H1 (cell line): ENCODE results near the gene PABPC1L. TPM values are rescaled to one million over a fixed set of nuclear protein-coding genes. Genes with fewer than 3 reads are reported as not detected.

ENCODE experiments used
- CTCF ChIA-PET: fragments of 300-600 bp; sonication (Branson Sonifier 250); formaldehyde crosslinking; loops from one replicate; lab custom pipeline; 2021; ENCODE audit not compliant: partially characterized antibody; lab: Charles Lee
- POLR2A ChIA-PET: fragments of 300-600 bp; sonication (Branson Sonifier 250); formaldehyde crosslinking; loops from one replicate; lab custom pipeline; 2021; ENCODE audit warnings: inconsistent platforms; ENCODE audit not compliant: partially characterized antibody; lab: Charles Lee
- DNase-seq, 2 experiments: peaks; one replicate each; pipeline versions ENCODE4 v3.0.0 to v3.0.0-alpha.2; 2010 to 2022; ENCODE audit warnings: low spot score in 2 of 2, low read depth in 1 of 2, mixed read lengths in 1 of 2
- FAIRE-seq: peaks from 2 replicates; lab custom pipeline; 2011; peaks lifted over from hg19 to GRCh38; lab: Jason Lieb, UNC
- H2AFZ ChIP-seq: 2 replicates; pipeline ENCODE4 v1.8.1; 2012; ENCODE audit warnings: low read length, inconsistent platforms
- H2AK5ac ChIP-seq: 2 replicates; pipeline ENCODE4 v1.6.1; 2013; ENCODE audit warnings: low read depth, low read length
- H2BK120ac ChIP-seq: replicated peaks from 2 replicates; pipeline ENCODE3; 2013; ENCODE audit warnings: low read depth, low read length, inconsistent platforms
- H2BK12ac ChIP-seq: 2 replicates; pipeline ENCODE4 v1.6.1; 2013; ENCODE audit warnings: low read depth, low read length
- H2BK15ac ChIP-seq: 2 replicates; pipeline ENCODE4 v1.6.1; 2013; ENCODE audit warnings: low read length
- H2BK20ac ChIP-seq: 2 replicates; pipeline ENCODE4 v1.6.1; 2013; ENCODE audit warnings: low read length
- H2BK5ac ChIP-seq: 2 replicates; pipeline ENCODE4 v1.6.1; 2013; ENCODE audit warnings: low read depth, low read length
- H3K14ac ChIP-seq: 2 replicates; pipeline ENCODE4 v1.6.1; 2013; ENCODE audit warnings: inconsistent platforms; ENCODE audit not compliant: insufficient read length
- H3K18ac ChIP-seq: 2 replicates; pipeline ENCODE4 v1.6.1; 2013; ENCODE audit warnings: low read length; ENCODE audit errors: extremely low read depth
- H3K23ac ChIP-seq: 2 replicates; pipeline ENCODE4 v1.6.1; 2013; ENCODE audit warnings: inconsistent platforms; ENCODE audit not compliant: insufficient read length
- H3K23me2 ChIP-seq: 2 replicates; pipeline ENCODE4 v1.6.1; 2013; ENCODE audit warnings: low read depth, low read length
- H3K27ac ChIP-seq: 2 replicates; pipeline ENCODE4 v1.6.1; 2011; ENCODE audit warnings: low read depth, low read length, inconsistent platforms
- H3K27me3 ChIP-seq, 4 experiments: replicated peaks in 1 of 4; 1 replicate in 1 of 4; 2 replicates in 3 of 4; pipeline versions ENCODE4 v1.6.1 to v1.8.1; 2011 to 2013; ENCODE audit warnings: low read length in 3 of 4, mild to moderate bottlenecking in 3 of 4, inconsistent platforms in 2 of 4, mixed read lengths in 2 of 4, moderate library complexity in 1 of 4; ENCODE audit not compliant: control insufficient read depth in 3 of 4, insufficient read depth in 3 of 4; ENCODE audit errors: extremely low read depth in 1 of 4
- H3K36me3 ChIP-seq, 4 experiments: 2 replicates each; pipeline versions ENCODE4 v1.6.1 to v1.8.1; 2011 to 2013; ENCODE audit warnings: mild to moderate bottlenecking in 4 of 4, low read length in 3 of 4, moderate library complexity in 2 of 4, control low read depth in 1 of 4, inconsistent platforms in 1 of 4; ENCODE audit not compliant: insufficient read depth in 4 of 4, control insufficient read depth in 2 of 4
- H3K4ac ChIP-seq: replicated peaks from 2 replicates; pipeline ENCODE3; 2013; ENCODE audit warnings: low read length, low read depth, mixed read lengths, inconsistent platforms; ENCODE audit not compliant: insufficient read length
- H3K4me1 ChIP-seq, 4 experiments: replicated peaks in 1 of 4; 1 replicate in 1 of 4; 2 replicates in 3 of 4; pipeline versions ENCODE4 v1.6.1 to v1.8.1; 2011 to 2013; ENCODE audit warnings: low read length in 3 of 4, inconsistent platforms in 2 of 4, mixed read lengths in 1 of 4; ENCODE audit not compliant: insufficient read depth in 4 of 4, control insufficient read depth in 3 of 4
- H3K4me2 ChIP-seq, 2 experiments: 2 replicates each; pipeline versions ENCODE4 v1.6.1 to v1.8.1; 2011 to 2013; ENCODE audit warnings: low read depth in 2 of 2, low read length in 2 of 2, control low read depth in 1 of 2, inconsistent platforms in 1 of 2, mild to moderate bottlenecking in 1 of 2; ENCODE audit not compliant: insufficient read depth in 1 of 2
- H3K4me3 ChIP-seq, 4 experiments: fragments of 200-600, 300-600 bp in 1 of 4; sonication (generic), shearing (Covaris generic), sonication (Bioruptor Twin) in 1 of 4; 2 replicates each; pipeline versions ENCODE4 v1.5.1 to v1.8.1; 2011 to 2016; ENCODE audit warnings: low read length in 4 of 4, low read depth in 3 of 4, control low read depth in 2 of 4, inconsistent platforms in 2 of 4, mild to moderate bottlenecking in 2 of 4, mixed read lengths in 1 of 4, moderate library complexity in 1 of 4; ENCODE audit not compliant: insufficient read depth in 2 of 4; ENCODE audit errors: extremely low read depth in 1 of 4
- H3K56ac ChIP-seq: replicated peaks from 2 replicates; pipeline ENCODE3; 2013; ENCODE audit warnings: low read depth, mild to moderate bottlenecking, mixed read lengths, low read length, inconsistent platforms; ENCODE audit not compliant: insufficient read length
- H3K79me1 ChIP-seq: 2 replicates; pipeline ENCODE4 v1.6.1; 2013; ENCODE audit warnings: low read depth, low read length, control low read depth
- H3K79me2 ChIP-seq, 2 experiments: 2 replicates each; pipeline versions ENCODE4 v1.6.1 to v1.8.1; 2012 to 2013; ENCODE audit warnings: low read length in 2 of 2, mild to moderate bottlenecking in 2 of 2, inconsistent platforms in 1 of 2; ENCODE audit not compliant: insufficient read depth in 2 of 2, control insufficient read depth in 1 of 2
- H3K9ac ChIP-seq, 4 experiments: replicated peaks in 1 of 4; 1 replicate in 1 of 4; 2 replicates in 3 of 4; pipeline versions ENCODE4 v1.6.1 to v1.8.1; 2011 to 2013; ENCODE audit warnings: low read depth in 3 of 4, low read length in 3 of 4, control low read depth in 2 of 4, mild to moderate bottlenecking in 2 of 4, moderate library complexity in 2 of 4, inconsistent platforms in 1 of 4; ENCODE audit errors: extremely low read depth in 1 of 4
- H3K9me3 ChIP-seq, 2 experiments: 2 replicates each; pipeline versions ENCODE4 v1.6.1 to v1.8.1; 2012 to 2013; ENCODE audit warnings: mild to moderate bottlenecking in 2 of 2, moderate library complexity in 2 of 2, control low read depth in 1 of 2, inconsistent platforms in 1 of 2, low read depth in 1 of 2, low read length in 1 of 2, mixed read lengths in 1 of 2; ENCODE audit not compliant: insufficient read depth in 2 of 2
- H4K20me1 ChIP-seq, 2 experiments: replicated peaks in 1 of 2; 2 replicates each; pipeline versions ENCODE3 to v1.8.1; 2011 to 2013; ENCODE audit warnings: inconsistent platforms in 2 of 2, low read length in 2 of 2, mild to moderate bottlenecking in 1 of 2; ENCODE audit not compliant: insufficient read depth in 2 of 2, control insufficient read depth in 1 of 2
- H4K5ac ChIP-seq: 2 replicates; pipeline ENCODE4 v1.6.1; 2013; ENCODE audit warnings: low read length, low read depth, mixed read lengths, inconsistent platforms; ENCODE audit not compliant: insufficient read length
- H4K8ac ChIP-seq: 2 replicates; pipeline ENCODE4 v1.8.0; 2013; ENCODE audit warnings: mild to moderate bottlenecking, moderate library complexity, low read length, inconsistent platforms; ENCODE audit not compliant: insufficient read depth; ENCODE audit errors: extremely low read depth
- H4K91ac ChIP-seq: replicated peaks from 2 replicates; pipeline ENCODE3; 2013; ENCODE audit warnings: low read length, mixed read lengths, inconsistent platforms; ENCODE audit not compliant: insufficient read length
- CBX5 ChIP-seq: fragments of 300-800, 300-1000 bp; sonication (generic); IDR thresholded peaks from 2 replicates; pipeline ENCODE4 v1.7.1; 2016; ENCODE audit warnings: antibody characterized with exemption, low read length, low read depth
- HDAC2 ChIP-seq, 2 experiments: fragments of 300-600 bp in 1 of 2; sonication (generic) in 1 of 2; IDR thresholded peaks; 2 replicates each; pipeline ENCODE4 v1.6.1; 2011 to 2012; ENCODE audit warnings: low read depth in 2 of 2, low read length in 2 of 2, mild to moderate bottlenecking in 2 of 2, moderate library complexity in 2 of 2, borderline replicate concordance in 1 of 2, inconsistent platforms in 1 of 2
- POLR2AphosphoS5 ChIP-seq: IDR thresholded peaks from 2 replicates; pipeline ENCODE4 v1.6.1; 2011; ENCODE audit warnings: low read depth, low read length
- RNF2 ChIP-seq: fragments of 200-900, 300-1000 bp; sonication (generic); IDR thresholded peaks from 2 replicates; pipeline ENCODE4 v1.7.1; 2016; ENCODE audit warnings: borderline replicate concordance, low read depth, mild to moderate bottlenecking, antibody characterized with exemption, low read length; ENCODE audit not compliant: poor library complexity, severe bottlenecking; ENCODE audit errors: missing control alignments
- SIRT6 ChIP-seq: IDR thresholded peaks from one replicate; pipeline ENCODE4 v1.7.1; 2012; ENCODE audit warnings: low read length, inconsistent platforms
- TAF7 ChIP-seq: optimal IDR thresholded peaks from 2 replicates; pipeline ENCODE3; 2011; ENCODE audit warnings: low read depth, mild to moderate bottlenecking, inconsistent platforms, low read length, moderate library complexity, borderline replicate concordance
- WGBS, 2 experiments: shearing (Covaris generic) in 1 of 2; methylation state at CpG; one replicate each; pipeline versions ENCODE4 v1.1.6 to v1.1.7; 2013 to 2015; ENCODE audit warnings: low lambda C conversion rate in 2 of 2, mixed read lengths in 2 of 2, inconsistent platforms in 1 of 2, low coverage in 1 of 2, missing lambda C conversion rate in 1 of 2; ENCODE audit not compliant: insufficient replicate concordance in 2 of 2, insufficient coverage in 1 of 2, insufficient read length in 1 of 2; ENCODE audit errors: extremely low coverage in 1 of 2, missing lambda C conversion rate in 1 of 2; 5-methylcytosine and 5-hydroxymethylcytosine counted together
- polyA plus RNA-seq, 7 experiments: library from polyadenylated mRNA; depleted of rRNA in 3 of 7; stranded (reverse) in 5 of 7; unstranded in 2 of 7; fragments of >200 nt in 5 of 7; fragments of 200-250 nt in 2 of 7; gene quantifications; 1 replicate in 5 of 7; 2 replicates in 1 of 7; 4 replicates in 1 of 7; pipeline versions ENCODE4 v1.2.1 to v1.2.3, GENCODE V29; 2011 to 2013; ENCODE audit warnings: missing spikeins in 2 of 7, mixed read lengths in 2 of 7
- total RNA-seq: library from RNA; stranded (reverse); fragmentation: NEBNext Ultra II Directional; extraction: Animal tissue kit (Norgen Biotek cat#: 25700); gene quantifications from 2 replicates; pipeline ENCODE4 v1.2.1, GENCODE V29; 2021

Gene PABPC1L
- total and polyA plus RNA-seq, 2 of the 8 experiments (the other 6 are each of a cell fraction or from before 2014, with no cell fraction given): 61.1 to 108 TPM

GRCh38 chr20:44970243-44970757 lies 60.4 kb downstream of the PABPC1L start:
- H3K14ac ChIP-seq: no peak overlapping the region
- peaks cover 3 to 4% (median 3%) of the 10 kb centered on the region in 4 experiments; a peak in 5 of 7 replicates for H3K4me1 ChIP-seq
- TF ChIP-seq HDAC2 (IDR thresholded peaks at IDR 0.05; ENCODE audit: borderline replicate concordance in 1 of 2, low read depth in 2 of 2, low read length in 2 of 2) (no peak), CBX5 (no peak), TAF7 (no peak), POLR2AphosphoS5 (no peak), SIRT6 (no peak), RNF2 (no peak)
- H4K5ac ChIP-seq: no peak overlapping the region
- POLR2A ChIA-PET: interaction anchor here (0.7 to 1.1 kb wide), 2 partner anchors 10 to 78 kb away, joined by 3 read pairs; no protein-coding TSS in a partner anchor
- H3K23me2 ChIP-seq: peaks cover 7% of the 10 kb centered on the region; the same call in 1 of the 2 replicates
- no peaks in the 10 kb centered on the region; the same call in 1 of the 2 replicates for H3K79me1 ChIP-seq
- FAIRE-seq (no peak), DNase-seq (no peak)
- no peak overlapping the region for H2AK5ac ChIP-seq
- no peaks in the 10 kb centered on the region for H3K9me3 ChIP-seq
- peaks cover 2 to 27% (median 14%) of the 10 kb centered on the region in 4 experiments for H3K36me3 ChIP-seq
- no peak overlapping the region for H3K27ac ChIP-seq
- H3K4ac ChIP-seq: no peak overlapping the region
- CTCF ChIA-PET: interaction anchor here (0.7 kb wide), 1 partner anchor 59 kb away, joined by 3 read pairs; no protein-coding TSS in a partner anchor
- no peak overlapping the region for H2BK12ac ChIP-seq
- H3K79me2 ChIP-seq: peaks cover 8 to 47% of the 10 kb centered on the region in 2 experiments
- H3K4me3 ChIP-seq: no peak overlapping the region
- no peak overlapping the region for H3K56ac ChIP-seq
- H3K23ac ChIP-seq: no peak overlapping the region
- no peak overlapping the region for H4K91ac ChIP-seq
- no peak overlapping the region for H2AFZ ChIP-seq
- H2BK15ac ChIP-seq: no peak overlapping the region
- no peak overlapping the region for H3K9ac ChIP-seq
- no peaks in the 10 kb centered on the region for H3K27me3 ChIP-seq
- 89% methylated on average over 1 of the region's 1 CpG; no CpG with 5 or more reads in 1 of the 2 experiments for WGBS, 2 experiments
- H2BK5ac ChIP-seq: no peak overlapping the region
- H2BK120ac ChIP-seq: no peak overlapping the region
- no peak overlapping the region for H2BK20ac ChIP-seq
- peaks cover 0 to 7% of the 10 kb centered on the region in 2 experiments for H4K20me1 ChIP-seq
- no peak overlapping the region for H3K18ac ChIP-seq
- no peak overlapping the region for H3K4me2 ChIP-seq
- no peak overlapping the region for H4K8ac ChIP-seq
